ENCODE measurements around the gene CCSER2. TPM values are rescaled to one million over a fixed set of nuclear protein-coding genes. Genes with fewer than 3 reads are reported as not detected.

Gene CCSER2
- total RNA-seq, 4 donors from 2014 or later = 33.7 to 63.9 (median 47.5) TPM

DNA sequence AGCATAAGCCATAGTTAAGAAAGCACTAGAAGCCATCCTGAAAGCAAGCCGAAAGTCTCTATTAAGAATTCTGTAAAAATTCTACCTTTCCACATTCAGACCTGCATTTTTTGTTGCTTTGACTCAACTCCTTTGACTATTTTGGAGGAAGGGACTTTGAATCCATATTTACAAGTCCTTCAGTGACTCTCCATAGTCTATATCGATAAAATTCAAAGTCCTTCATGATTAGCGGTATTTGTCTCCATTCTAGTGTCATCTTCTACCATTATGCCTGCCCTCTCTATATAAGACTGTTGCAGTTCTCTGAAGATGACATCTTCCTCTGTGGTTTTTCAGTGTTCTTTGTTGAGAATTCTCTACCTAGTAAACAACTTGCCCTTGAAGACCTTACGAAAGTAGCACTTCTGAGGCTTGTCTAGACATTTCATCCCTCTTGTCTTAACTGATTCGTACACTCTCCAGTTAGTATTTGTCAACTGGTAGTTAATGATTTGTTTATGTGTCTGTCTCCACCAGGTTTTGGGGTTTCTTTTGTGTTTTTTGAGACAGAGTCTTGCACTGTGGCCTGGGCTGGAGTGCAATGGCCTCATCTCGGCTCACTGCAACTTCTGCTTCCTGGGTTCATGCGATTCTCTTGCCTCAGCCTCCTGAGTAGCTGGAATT is 1.7 kb downstream of the CCSER2 start:
- peak in 1 of 3 donors; percentile 24 for DNase-seq
- Histone ChIP-seq H3K9me3 (no peaks in the 10 kb centered on the region), H3K36me3 (no peaks in the 10 kb centered on the region), H3K4me3 (peak overlapping the region in 2 of 4 donors; percentile 91 to 99), H3K27ac (peak overlapping the region in 3 of 4 donors; percentile 97 to 99 (median 98)), H3K27me3 (no peaks in the 10 kb centered on the region), H3K4me1 (peaks cover 0 to 29% (median 2%) of the 10 kb centered on the region in 4 donors)
- TF ChIP-seq POLR2A (IDR thresholded peaks at IDR 0.05) = no peak
- TF ChIP-seq, protein P1, sequence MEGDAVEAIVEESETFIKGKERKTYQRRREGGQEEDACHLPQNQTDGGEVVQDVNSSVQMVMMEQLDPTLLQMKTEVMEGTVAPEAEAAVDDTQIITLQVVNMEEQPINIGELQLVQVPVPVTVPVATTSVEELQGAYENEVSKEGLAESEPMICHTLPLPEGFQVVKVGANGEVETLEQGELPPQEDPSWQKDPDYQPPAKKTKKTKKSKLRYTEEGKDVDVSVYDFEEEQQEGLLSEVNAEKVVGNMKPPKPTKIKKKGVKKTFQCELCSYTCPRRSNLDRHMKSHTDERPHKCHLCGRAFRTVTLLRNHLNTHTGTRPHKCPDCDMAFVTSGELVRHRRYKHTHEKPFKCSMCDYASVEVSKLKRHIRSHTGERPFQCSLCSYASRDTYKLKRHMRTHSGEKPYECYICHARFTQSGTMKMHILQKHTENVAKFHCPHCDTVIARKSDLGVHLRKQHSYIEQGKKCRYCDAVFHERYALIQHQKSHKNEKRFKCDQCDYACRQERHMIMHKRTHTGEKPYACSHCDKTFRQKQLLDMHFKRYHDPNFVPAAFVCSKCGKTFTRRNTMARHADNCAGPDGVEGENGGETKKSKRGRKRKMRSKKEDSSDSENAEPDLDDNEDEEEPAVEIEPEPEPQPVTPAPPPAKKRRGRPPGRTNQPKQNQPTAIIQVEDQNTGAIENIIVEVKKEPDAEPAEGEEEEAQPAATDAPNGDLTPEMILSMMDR (IDR thresholded peaks at IDR 0.05) = no peak

DNA sequence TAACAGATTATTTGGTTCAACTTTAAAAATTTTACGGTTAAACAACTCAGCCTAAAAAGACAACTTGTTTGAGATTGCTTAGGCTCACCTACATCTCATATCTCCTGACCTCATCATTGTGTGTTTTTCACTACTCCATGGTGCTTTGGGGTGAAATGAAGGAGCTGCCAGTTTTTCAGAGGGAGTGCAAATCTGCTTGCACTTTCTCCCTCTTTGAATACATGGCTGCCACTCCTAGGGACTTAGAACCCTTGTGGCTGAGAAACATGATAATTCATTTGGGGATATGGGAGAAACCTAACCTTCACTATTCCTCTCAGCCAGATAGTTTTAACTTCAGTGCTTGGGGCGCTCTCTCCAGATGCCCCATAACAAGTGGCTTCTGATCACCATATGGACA is 2.7 kb downstream of the CCSER2 start:
- TF ChIP-seq POLR2A (IDR thresholded peaks at IDR 0.05) = no peak
- TF ChIP-seq, protein P1 (IDR thresholded peaks at IDR 0.05) = no peak
- no peaks in the 10 kb centered on the region for H3K27me3 ChIP-seq
- H3K4me3 ChIP-seq = peak overlapping the region in 1 of 4 donors; percentile 99
- H3K36me3 ChIP-seq = no peaks in the 10 kb centered on the region
- H3K4me1 ChIP-seq = peaks cover 0 to 29% (median 5%) of the 10 kb centered on the region in 4 donors
- H3K27ac ChIP-seq = peak overlapping the region in 3 of 4 donors; percentile 15 to 98 (median 97)
- no peaks in the 10 kb centered on the region for H3K9me3 ChIP-seq
- DNase-seq = no peak

DNA sequence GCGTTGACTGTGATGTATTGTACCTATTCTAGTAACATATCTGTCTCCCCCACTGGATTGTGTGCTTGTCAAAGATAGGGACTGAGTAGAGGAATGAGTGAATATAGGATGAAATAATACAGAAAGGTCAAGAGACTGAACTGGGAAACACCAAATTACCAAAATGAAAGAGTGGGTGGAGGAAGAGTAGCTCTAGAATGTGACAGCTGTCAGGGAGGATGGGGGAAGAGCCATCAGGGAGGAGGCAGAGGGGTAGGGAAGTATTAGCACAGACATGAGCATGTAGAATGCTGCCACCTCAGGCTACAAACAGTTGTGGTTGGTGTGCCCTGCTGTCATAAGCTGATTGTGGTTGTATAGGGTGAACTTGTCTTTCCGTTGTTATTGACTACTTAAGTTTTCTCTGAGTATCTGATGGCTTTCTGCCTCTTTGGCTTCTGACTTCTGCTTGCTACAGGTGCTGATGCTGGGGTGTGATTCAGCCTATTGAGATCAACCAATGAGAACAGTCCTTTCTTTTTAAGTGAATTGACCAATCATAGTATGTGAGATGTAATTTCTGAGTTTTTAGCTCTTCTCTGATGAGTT is 5.6 kb downstream of the CCSER2 start:
- Histone ChIP-seq H3K27ac (peak overlapping the region in 1 of 4 donors; percentile 3), H3K27me3 (no peaks in the 10 kb centered on the region), H3K4me3 (no peak overlapping the region), H3K36me3 (no peaks in the 10 kb centered on the region), H3K9me3 (no peaks in the 10 kb centered on the region), H3K4me1 (peaks cover 0 to 45% (median 5%) of the 10 kb centered on the region in 4 donors)
- TF ChIP-seq, protein P1 (IDR thresholded peaks at IDR 0.05) = no peak
- no peak for TF ChIP-seq POLR2A (IDR thresholded peaks at IDR 0.05)
- peak in 2 of 3 donors; percentile 20 to 52 for DNase-seq

DNA sequence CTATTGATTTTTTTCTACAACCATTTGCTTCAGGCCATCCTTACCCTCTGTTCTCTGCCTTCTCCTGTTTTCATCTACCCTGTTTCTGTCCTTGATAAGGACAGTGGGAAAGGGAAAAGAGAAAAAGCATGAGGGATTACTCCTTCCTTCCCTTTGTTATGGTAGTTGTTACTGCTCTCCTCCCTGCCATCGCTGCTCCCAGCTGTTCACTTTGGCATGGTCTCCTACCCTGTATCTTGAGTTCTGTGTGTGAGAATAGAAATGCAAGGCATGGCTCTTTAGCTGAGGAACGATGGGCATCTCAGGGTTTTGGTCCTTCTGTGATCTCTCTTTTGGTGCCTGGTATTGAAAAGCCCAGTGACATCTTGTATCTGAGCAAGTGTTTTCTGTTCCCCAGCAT is 6.4 kb downstream of the CCSER2 start:
- TF ChIP-seq, protein P1 (IDR thresholded peaks at IDR 0.05) = no peak
- no peak for TF ChIP-seq POLR2A (IDR thresholded peaks at IDR 0.05)
- H3K9me3 ChIP-seq = no peaks in the 10 kb centered on the region

DNA sequence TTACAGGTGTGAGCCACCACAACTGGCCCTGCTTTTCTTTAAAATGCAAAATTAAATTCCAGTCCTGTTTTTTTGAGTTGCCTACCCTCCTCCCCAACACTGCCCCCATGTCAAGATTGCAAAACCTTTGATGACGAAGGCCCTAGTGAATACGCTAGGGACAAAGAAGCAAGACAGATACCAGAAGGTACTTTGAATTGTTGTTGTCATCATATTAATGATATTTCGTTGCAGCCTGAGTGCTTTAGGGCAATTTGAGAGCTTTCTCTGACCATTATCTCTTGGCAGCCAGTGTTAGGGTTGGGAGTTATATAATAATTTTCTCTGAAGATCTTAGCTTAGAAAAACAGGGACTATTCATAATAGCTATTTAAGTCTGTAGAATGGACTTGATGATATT is 7.1 kb downstream of the CCSER2 start:
- H3K27ac ChIP-seq = no peak overlapping the region
- H3K4me3 ChIP-seq = no peak overlapping the region
- H3K27me3 ChIP-seq = no peaks in the 10 kb centered on the region
- peaks cover 0 to 48% (median 5%) of the 10 kb centered on the region in 4 donors for H3K4me1 ChIP-seq
- no peaks in the 10 kb centered on the region for H3K9me3 ChIP-seq
- H3K36me3 ChIP-seq = no peaks in the 10 kb centered on the region
- no peak for DNase-seq
- TF ChIP-seq POLR2A (IDR thresholded peaks at IDR 0.05) = no peak
- TF ChIP-seq, protein P1 (IDR thresholded peaks at IDR 0.05) = no peak

More for the DNA sequence above, 6.4 kb downstream of the CCSER2 start:
- no peaks in the 10 kb centered on the region for H3K27me3 ChIP-seq
- H3K4me1 ChIP-seq = peaks cover 0 to 52% (median 5%) of the 10 kb centered on the region in 4 donors
- no peak overlapping the region for H3K27ac ChIP-seq
- DNase-seq = no peak
- no peaks in the 10 kb centered on the region for H3K36me3 ChIP-seq
- no peak overlapping the region for H3K4me3 ChIP-seq
